GM21526 (cell line): Measurements from ENCODE around the gene COL20A1.

ENCODE experiments used
- ATAC-seq: cut with Tn5 transposase; IDR thresholded peaks from one replicate; pipeline ENCODE4 v1.9.1; 2021; ENCODE audit warnings: moderate library complexity; ENCODE audit not compliant: unreplicated experiment, low FRiP score

COL20A1 gene

GRCh38 chr20:63289311-63290135, 3.5 kb upstream of the COL20A1 start:
- ATAC-seq = no peak

GRCh38 chr20:63290136-63290676, 2.8 kb upstream of the COL20A1 start:
- ATAC-seq = no peak

- ATAC-seq = no peak
These were observed 2.1 kb upstream of the COL20A1 start for GRCh38 chr20:63290677-63291472.

- no peak for ATAC-seq
These were observed 1.2 kb upstream of the COL20A1 start for GRCh38 chr20:63291811-63292210.

- no peak for ATAC-seq
These were observed 689 bp upstream of the COL20A1 start for GRCh38 chr20:63292292-63292701.

GRCh38 chr20:63293456-63293855, 470 bp downstream of the COL20A1 start:
- ATAC-seq = no peak

- ATAC-seq = no peak
These were observed 1.0 kb downstream of the COL20A1 start for GRCh38 chr20:63293871-63294535.

- ATAC-seq = no peak
These were observed 1.5 kb downstream of the COL20A1 start for GRCh38 chr20:63294536-63294900.

- no peak for ATAC-seq
These were observed 2.0 kb downstream of the COL20A1 start for GRCh38 chr20:63295018-63295417.

GRCh38 chr20:63295422-63295821, 2.4 kb downstream of the COL20A1 start:
- no peak for ATAC-seq

- no peak for ATAC-seq
These were observed 2.9 kb downstream of the COL20A1 start for GRCh38 chr20:63295846-63296245.

- ATAC-seq = no peak
These were observed 3.7 kb downstream of the COL20A1 start for GRCh38 chr20:63296531-63297299.

- ATAC-seq = no peak
These were observed 4.4 kb downstream of the COL20A1 start for GRCh38 chr20:63297371-63297781.

GRCh38 chr20:63297796-63298572, 5.0 kb downstream of the COL20A1 start:
- no peak for ATAC-seq

GRCh38 chr20:63298731-63299312, 5.8 kb downstream of the COL20A1 start:
- ATAC-seq = no peak

- ATAC-seq = no peak
These were observed 8.7 kb downstream of the COL20A1 start for GRCh38 chr20:63301671-63302070.

GRCh38 chr20:63303095-63303666, 10.2 kb downstream of the COL20A1 start:
- no peak for ATAC-seq

- ATAC-seq = no peak
These were observed 12.4 kb downstream of the COL20A1 start for GRCh38 chr20:63305393-63305792.
